Lower leg skin (tissue), 3 donors: ENCODE results near the gene SLC25A33.

ENCODE experiments used
- POLR2A ChIP-seq, 2 donors: fragments of 450-650 bp; IDR thresholded peaks; one replicate each; pipeline ENCODE4 v1.6.1; 2016 to 2017; ENCODE audit warnings: antibody characterized with exemption in 2 of 2, mild to moderate bottlenecking in 1 of 2, moderate library complexity in 1 of 2
- TF ChIP-seq, protein P1 (sequence below), 3 donors: fragments of 450-650 bp; IDR thresholded peaks; one replicate each; pipeline ENCODE4 v1.5.1; 2016; ENCODE audit warnings: antibody characterized with exemption in 3 of 3, mild to moderate bottlenecking in 3 of 3, moderate library complexity in 2 of 3

DNA sequence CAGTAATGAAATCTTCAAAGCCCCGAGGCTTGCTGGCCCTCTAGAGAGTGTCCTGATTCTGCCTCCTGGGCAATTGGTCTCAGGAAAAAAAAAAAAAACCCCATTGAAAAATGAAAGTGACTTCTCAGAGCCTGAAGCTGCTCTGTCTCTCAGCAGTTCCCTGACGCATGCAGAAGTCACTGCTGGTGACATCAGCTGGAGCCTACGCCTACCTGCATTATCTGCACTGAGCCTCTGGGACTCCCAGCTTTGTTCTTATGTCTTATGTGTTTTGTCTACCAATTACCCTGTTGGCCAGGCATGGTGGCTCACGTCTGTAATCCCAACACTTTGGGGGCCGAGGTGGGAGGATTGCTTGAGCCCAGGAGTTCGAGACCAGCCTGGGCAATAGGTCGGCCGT lies 10.1 kb upstream of the SLC25A33 start:
- TF ChIP-seq, protein P1, sequence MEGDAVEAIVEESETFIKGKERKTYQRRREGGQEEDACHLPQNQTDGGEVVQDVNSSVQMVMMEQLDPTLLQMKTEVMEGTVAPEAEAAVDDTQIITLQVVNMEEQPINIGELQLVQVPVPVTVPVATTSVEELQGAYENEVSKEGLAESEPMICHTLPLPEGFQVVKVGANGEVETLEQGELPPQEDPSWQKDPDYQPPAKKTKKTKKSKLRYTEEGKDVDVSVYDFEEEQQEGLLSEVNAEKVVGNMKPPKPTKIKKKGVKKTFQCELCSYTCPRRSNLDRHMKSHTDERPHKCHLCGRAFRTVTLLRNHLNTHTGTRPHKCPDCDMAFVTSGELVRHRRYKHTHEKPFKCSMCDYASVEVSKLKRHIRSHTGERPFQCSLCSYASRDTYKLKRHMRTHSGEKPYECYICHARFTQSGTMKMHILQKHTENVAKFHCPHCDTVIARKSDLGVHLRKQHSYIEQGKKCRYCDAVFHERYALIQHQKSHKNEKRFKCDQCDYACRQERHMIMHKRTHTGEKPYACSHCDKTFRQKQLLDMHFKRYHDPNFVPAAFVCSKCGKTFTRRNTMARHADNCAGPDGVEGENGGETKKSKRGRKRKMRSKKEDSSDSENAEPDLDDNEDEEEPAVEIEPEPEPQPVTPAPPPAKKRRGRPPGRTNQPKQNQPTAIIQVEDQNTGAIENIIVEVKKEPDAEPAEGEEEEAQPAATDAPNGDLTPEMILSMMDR (IDR thresholded peaks at IDR 0.05): no peak
- no peak for TF ChIP-seq POLR2A (IDR thresholded peaks at IDR 0.05)
